Transverse colon (tissue), 4 donors: ENCODE data around the gene ATRAID. TPM values are rescaled to one million over a fixed set of nuclear protein-coding genes. Genes with fewer than 3 reads are reported as not detected.

Experiments
- DNase-seq: peaks from one replicate; pipeline ENCODE4 v3.0.0-alpha.2; 2019
- H3K27ac ChIP-seq, 4 donors: fragments of 200-600 bp; sonication (generic); 2 replicates each; pipeline ENCODE4 v1.5.1; 2016 to 2018; ENCODE audit warnings: inconsistent platforms in 4 of 4
- H3K27me3 ChIP-seq: fragments of 200-600 bp; sonication (generic); 2 replicates; pipeline ENCODE4 v1.5.1; 2017; ENCODE audit warnings: inconsistent platforms
- H3K36me3 ChIP-seq, 4 donors: fragments of 200-600 bp; sonication (generic); 2 replicates each; pipeline ENCODE4 v1.5.1; 2017 to 2019; ENCODE audit warnings: inconsistent platforms in 4 of 4
- H3K4me1 ChIP-seq, 4 donors: fragments of 200-600 bp; sonication (generic); 2 replicates each; pipeline ENCODE4 v1.5.1; 2017 to 2020; ENCODE audit warnings: inconsistent platforms in 4 of 4
- H3K4me3 ChIP-seq, 4 donors: fragments of 200-600 bp; sonication (generic); 1 replicate in 1 of 4; 2 replicates in 3 of 4; pipeline versions ENCODE4 v1.5.1 to v1.6.1; 2017 to 2019; ENCODE audit warnings: inconsistent platforms in 4 of 4
- H3K9me3 ChIP-seq, 2 donors: fragments of 200-600 bp; sonication (generic); 2 replicates each; pipeline ENCODE4 v1.5.1; 2017 to 2019; ENCODE audit warnings: inconsistent platforms in 2 of 2
- EP300 ChIP-seq: sonication (generic); formaldehyde crosslinking; IDR thresholded peaks from one replicate; pipeline ENCODE4 v1.6.1; 2017; ENCODE audit warnings: antibody characterized with exemption, low read depth
- POLR2A ChIP-seq: fragments of 450-650 bp; IDR thresholded peaks from one replicate; pipeline ENCODE4 v1.6.1; 2016; ENCODE audit warnings: antibody characterized with exemption, mild to moderate bottlenecking, moderate library complexity
- POLR2AphosphoS5 ChIP-seq, 3 donors: sonication (generic); formaldehyde crosslinking; IDR thresholded peaks; one replicate each; pipeline ENCODE4 v1.6.1; 2016; ENCODE audit warnings: antibody characterized with exemption in 3 of 3
- WGBS, 2 donors: methylation state at CpG; one replicate each; pipeline ENCODE4 v1.1.5; 2018; ENCODE audit warnings: low coverage in 1 of 2; 5-methylcytosine and 5-hydroxymethylcytosine counted together
- in situ Hi-C, 4 donors: fragments of 200-750 bp; cut with MboI; loops; one replicate each; pipeline versions ENCODE4 v1.15.0 to v1.15.1; 2017; ENCODE audit warnings: low sequenced_read_pairs in 3 of 4, low pct_ligation_motif_present in 1 of 4, low pct_unique_long_range_greater_than_20kb in 1 of 4
- intact Hi-C: fragments of 100-400 bp; cut with DNase I; formaldehyde crosslinking; loops from one replicate; pipeline ENCODE4 v1.15.1; 2023; ENCODE audit warnings: low total_unique reads
- total RNA-seq, 4 donors: library from RNA; depleted of rRNA; stranded (reverse); fragments of >200 nt; gene quantifications; one replicate each; pipeline ENCODE4 v1.1.0, GENCODE V29; 2016
- TF ChIP-seq, protein P1 (sequence below), 5 experiments: fragments of 200-600 bp in 3 of 5; fragments of 450-650 bp in 2 of 5; sonication (generic) in 3 of 5; IDR thresholded peaks; 1 replicate in 2 of 5; 2 replicates in 3 of 5; pipeline ENCODE4 v1.5.1; 2016 to 2017; ENCODE audit warnings: antibody characterized with exemption in 5 of 5, inconsistent platforms in 3 of 5, mild to moderate bottlenecking in 2 of 5, moderate library complexity in 1 of 5

The ATRAID gene
- total RNA-seq, 4 donors from 2014 or later = 64.7 to 179 (median 121) TPM

DNA sequence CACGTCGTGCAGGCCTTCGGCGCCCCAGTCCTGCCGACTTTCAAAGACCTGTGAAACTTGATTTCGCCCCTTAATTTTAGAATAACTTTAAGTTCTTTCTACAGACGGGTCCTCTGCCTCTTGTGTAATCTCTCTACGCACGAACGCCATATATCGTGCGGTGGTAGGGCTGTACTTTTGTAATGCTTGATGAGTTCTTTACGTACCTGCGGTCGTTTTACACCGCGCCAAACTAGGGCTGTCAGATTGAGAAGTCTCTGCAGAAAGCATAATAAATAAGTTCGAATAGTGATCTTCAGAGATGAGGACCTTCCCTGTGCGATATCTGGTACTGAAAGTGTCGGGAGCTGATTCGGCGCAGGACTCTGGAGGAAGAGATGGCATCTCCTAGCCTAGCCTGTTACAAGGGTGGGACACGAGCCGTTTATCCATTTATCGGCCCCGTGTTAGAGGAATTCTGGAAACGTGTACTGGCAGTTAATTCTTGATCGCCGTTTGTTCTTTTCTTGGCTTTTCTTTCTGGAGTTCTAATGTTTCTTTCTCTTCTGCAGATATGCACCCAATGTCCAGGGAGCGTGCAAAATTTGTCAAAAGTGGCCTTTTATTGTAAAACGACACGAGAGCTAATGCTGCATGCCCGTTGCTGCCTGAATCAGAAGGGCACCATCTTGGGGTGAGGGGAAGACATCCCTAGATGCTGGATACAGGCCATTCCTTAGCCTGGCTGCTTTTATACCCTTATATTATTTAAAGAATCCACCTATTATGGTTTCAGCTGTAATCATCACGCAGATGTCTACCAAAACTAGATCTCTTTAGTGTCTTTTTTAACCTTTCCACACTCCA lies 1.0 kb downstream of the ATRAID start:
- 4 to 6% methylated on average over 9 to 34 of the region's 34 CpGs for WGBS, 2 donors
- H3K9me3 ChIP-seq = no peaks in the 10 kb centered on the region

DNA sequence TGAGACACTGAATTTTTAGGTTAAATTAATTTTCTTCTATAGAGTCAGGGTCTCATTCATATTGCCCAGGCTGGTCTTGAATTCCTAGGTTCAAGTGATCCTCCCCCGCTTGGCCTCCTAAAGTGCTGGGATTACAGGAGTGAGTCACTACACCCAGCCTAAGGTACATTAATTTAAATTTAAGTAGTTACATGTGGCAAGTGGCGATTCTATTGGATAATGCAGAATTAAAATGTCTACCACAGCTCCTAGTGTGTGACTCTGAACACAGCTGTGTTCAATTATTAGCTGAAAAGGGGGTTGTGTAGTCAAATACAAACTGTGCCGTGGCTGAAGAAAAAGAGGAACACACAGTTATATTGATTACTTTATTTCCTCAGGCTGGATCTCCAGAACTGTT lies 3.1 kb downstream of the ATRAID start:
- no peaks in the 10 kb centered on the region for H3K9me3 ChIP-seq
- H3K36me3 ChIP-seq = no peaks in the 10 kb centered on the region
- no peak overlapping the region for H3K27ac ChIP-seq
- H3K4me1 ChIP-seq = peaks cover 20 to 40% (median 26%) of the 10 kb centered on the region in 4 donors
- intact Hi-C loops = loop anchor here (10.0 kb wide), 1 partner anchor 80 kb away; the partner anchor contains the start of genes PREB and PRR30
- in situ Hi-C loops = loop anchor here in 1 of 4 donors (25.0 kb wide), 1 partner anchor 103 kb away; the partner anchor contains the start of genes ABHD1 and CGREF1
- H3K4me3 ChIP-seq = no peak overlapping the region
- TF ChIP-seq POLR2AphosphoS5 (IDR thresholded peaks at IDR 0.05) (no peak), EP300 (no peak), POLR2A (no peak)
- TF ChIP-seq, protein P1, sequence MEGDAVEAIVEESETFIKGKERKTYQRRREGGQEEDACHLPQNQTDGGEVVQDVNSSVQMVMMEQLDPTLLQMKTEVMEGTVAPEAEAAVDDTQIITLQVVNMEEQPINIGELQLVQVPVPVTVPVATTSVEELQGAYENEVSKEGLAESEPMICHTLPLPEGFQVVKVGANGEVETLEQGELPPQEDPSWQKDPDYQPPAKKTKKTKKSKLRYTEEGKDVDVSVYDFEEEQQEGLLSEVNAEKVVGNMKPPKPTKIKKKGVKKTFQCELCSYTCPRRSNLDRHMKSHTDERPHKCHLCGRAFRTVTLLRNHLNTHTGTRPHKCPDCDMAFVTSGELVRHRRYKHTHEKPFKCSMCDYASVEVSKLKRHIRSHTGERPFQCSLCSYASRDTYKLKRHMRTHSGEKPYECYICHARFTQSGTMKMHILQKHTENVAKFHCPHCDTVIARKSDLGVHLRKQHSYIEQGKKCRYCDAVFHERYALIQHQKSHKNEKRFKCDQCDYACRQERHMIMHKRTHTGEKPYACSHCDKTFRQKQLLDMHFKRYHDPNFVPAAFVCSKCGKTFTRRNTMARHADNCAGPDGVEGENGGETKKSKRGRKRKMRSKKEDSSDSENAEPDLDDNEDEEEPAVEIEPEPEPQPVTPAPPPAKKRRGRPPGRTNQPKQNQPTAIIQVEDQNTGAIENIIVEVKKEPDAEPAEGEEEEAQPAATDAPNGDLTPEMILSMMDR (IDR thresholded peaks at IDR 0.05) = no peak
- DNase-seq = no peak
- no peaks in the 10 kb centered on the region for H3K27me3 ChIP-seq
- 93 to 100% methylated on average over 1 to 3 of the region's 3 CpGs for WGBS, 2 donors

More for the DNA sequence above, 1.0 kb downstream of the ATRAID start:
- no peak for DNase-seq
- Histone ChIP-seq H3K27me3 (no peaks in the 10 kb centered on the region), H3K36me3 (no peaks in the 10 kb centered on the region), H3K4me1 (peaks cover 15 to 42% (median 21%) of the 10 kb centered on the region in 4 donors), H3K27ac (peak overlapping the region; percentile 94 to 98 (median 96)), H3K4me3 (peak overlapping the region; percentile 61 to 90 (median 80))
- in situ Hi-C loops (loop anchor here in 1 of 4 donors (25.0 kb wide), 1 partner anchor 101 kb away; the partner anchor contains the start of genes ABHD1 and CGREF1), intact Hi-C loops (loop anchor here (10.0 kb wide), 1 partner anchor 78 kb away; the partner anchor contains the start of genes PREB and PRR30)
- TF ChIP-seq POLR2A (no peak), EP300 (no peak), POLR2AphosphoS5 (IDR thresholded peaks at IDR 0.05) (no peak)
- TF ChIP-seq, protein P1 (IDR thresholded peaks at IDR 0.05) = no peak

DNA sequence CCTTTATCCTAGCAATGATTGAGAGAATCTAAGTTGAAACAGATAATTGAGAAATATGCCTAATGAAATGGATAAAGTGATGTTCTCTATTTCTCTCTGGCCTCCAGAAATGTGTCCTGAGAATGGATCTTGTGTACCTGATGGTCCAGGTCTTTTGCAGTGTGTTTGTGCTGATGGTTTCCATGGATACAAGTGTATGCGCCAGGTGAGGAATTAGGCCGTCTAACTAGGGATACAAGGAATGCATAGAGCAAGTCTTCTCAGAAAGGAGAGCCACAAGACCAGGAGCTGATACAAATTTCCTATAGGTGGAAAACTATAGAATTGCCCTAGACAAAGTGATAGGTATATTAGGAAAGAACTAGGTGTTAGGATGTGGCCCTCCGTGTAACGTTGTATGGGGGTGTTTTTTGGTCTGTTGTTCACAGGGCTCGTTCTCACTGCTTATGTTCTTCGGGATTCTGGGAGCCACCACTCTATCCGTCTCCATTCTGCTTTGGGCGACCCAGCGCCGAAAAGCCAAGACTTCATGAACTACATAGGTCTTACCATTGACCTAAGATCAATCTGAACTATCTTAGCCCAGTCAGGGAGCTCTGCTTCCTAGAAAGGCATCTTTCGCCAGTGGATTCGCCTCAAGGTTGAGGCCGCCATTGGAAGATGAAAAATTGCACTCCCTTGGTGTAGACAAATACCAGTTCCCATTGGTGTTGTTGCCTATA lies 4.7 kb downstream of the ATRAID start:
- 84 to 86% methylated on average over 12 to 13 of the region's 13 CpGs for WGBS, 2 donors
- H3K27ac ChIP-seq = peak overlapping the region; percentile 70 to 81 (median 78)
- no peaks in the 10 kb centered on the region for H3K9me3 ChIP-seq
- peaks cover 15 to 27% (median 18%) of the 10 kb centered on the region in 4 donors for H3K4me1 ChIP-seq
- no peak for TF ChIP-seq POLR2AphosphoS5 (IDR thresholded peaks at IDR 0.05)
- TF ChIP-seq EP300 = no peak
- no peak for TF ChIP-seq POLR2A
- TF ChIP-seq, protein P1 (IDR thresholded peaks at IDR 0.05) = no peak
- no peaks in the 10 kb centered on the region for H3K27me3 ChIP-seq
- in situ Hi-C loops (loop anchor here in 1 of 4 donors (25.0 kb wide), 1 partner anchor 104 kb away; the partner anchor contains the start of genes ABHD1 and CGREF1), intact Hi-C loops (loop anchor here (10.0 kb wide), 1 partner anchor 82 kb away; the partner anchor contains the start of genes PREB and PRR30)
- peak overlapping the region; percentile 29 to 63 (median 56) for H3K4me3 ChIP-seq
- no peaks in the 10 kb centered on the region for H3K36me3 ChIP-seq
- DNase-seq = no peak
